Stimulated activated CD8-positive, alpha-beta memory T cell treated with anti-CD3 and anti-CD28 coated beads, Interleukin-15, amount 100 ng/mL, for 24 hours (primary cell): Measurements from ENCODE around the gene DUOX2.
"Not testable (repeated sequence)": the region's sequence is repeated elsewhere in the genome, so short reads cannot be mapped to it uniquely, and the experiment has no call there.

Experiments
- DNase-seq: peaks from one replicate; pipeline ENCODE4 v3.0.0-alpha.2; 2020; ENCODE audit warnings: low read depth

DUOX2 gene

GRCh38 chr15:45118996-45119395, 5.0 kb upstream of the DUOX2 start:
- DNase-seq, result no peak

- peak; percentile 55 for DNase-seq
These were observed 4.2 kb upstream of the DUOX2 start for GRCh38 chr15:45118131-45118588.

GRCh38 chr15:45117308-45118130, 3.5 kb upstream of the DUOX2 start:
- DNase-seq, result no peak

- DNase-seq, result no peak
These were observed 2.7 kb upstream of the DUOX2 start for GRCh38 chr15:45116482-45117307.

- no peak for DNase-seq
These were observed 2.1 kb upstream of the DUOX2 start for GRCh38 chr15:45116006-45116481.

- no peak for DNase-seq
These were observed 1.4 kb upstream of the DUOX2 start for GRCh38 chr15:45115312-45115820.

GRCh38 chr15:45114751-45115085, 746 bp upstream of the DUOX2 start:
- no peak for DNase-seq

- no peak for DNase-seq
These were observed 487 bp downstream of the DUOX2 start for GRCh38 chr15:45113380-45113990.

GRCh38 chr15:45112591-45113379, 1.2 kb downstream of the DUOX2 start:
- DNase-seq, result no peak

- no peak for DNase-seq
These were observed 1.8 kb downstream of the DUOX2 start for GRCh38 chr15:45112143-45112590.

- DNase-seq, result no peak
These were observed 2.4 kb downstream of the DUOX2 start for GRCh38 chr15:45111390-45112142.

- DNase-seq, result no peak
These were observed 3.6 kb downstream of the DUOX2 start for GRCh38 chr15:45110256-45110820.

- no peak for DNase-seq
These were observed 5.9 kb downstream of the DUOX2 start for GRCh38 chr15:45107941-45108630.

GRCh38 chr15:45106002-45106790, 7.8 kb downstream of the DUOX2 start:
- DNase-seq, result no peak

GRCh38 chr15:45105586-45105985, 8.4 kb downstream of the DUOX2 start:
- DNase-seq, result no peak

GRCh38 chr15:45104170-45104569, 9.8 kb downstream of the DUOX2 start:
- not testable (repeated sequence) for DNase-seq

GRCh38 chr15:45102226-45102625, 11.7 kb downstream of the DUOX2 start:
- no peak for DNase-seq

GRCh38 chr15:45101749-45102148, 12.2 kb downstream of the DUOX2 start:
- no peak for DNase-seq
